SKM-1 (cell line): ENCODE data around the gene HELT.
"Not testable (repeated sequence)": the region's sequence is repeated elsewhere in the genome, so short reads cannot be mapped to it uniquely, and the experiment has no call there.

Experiments used
- DNase-seq: peaks from one replicate; lab custom pipeline; 2025; ENCODE audit not compliant: unreplicated experiment; lab: John Stamatoyannopoulos, UW

The HELT gene

GRCh38 chr4:185017964-185018772 lies at the start of gene HELT:
Gene HELT, plus strand, starts transcription at chr4:185018490. Its CDS starts 439 bp downstream, at chr4:185018929.
- DNase-seq, result no peak

- DNase-seq, result no peak
Observed at GRCh38 chr4:184968784-184969201, 49.5 kb upstream of the HELT start.

GRCh38 chr4:184969610-184970009 lies 48.7 kb upstream of the HELT start:
- no peak for DNase-seq

GRCh38 chr4:184972991-184973390 lies 45.3 kb upstream of the HELT start:
- DNase-seq, result no peak

- DNase-seq, result not testable (repeated sequence)
Observed at GRCh38 chr4:184976348-184976747, 41.9 kb upstream of the HELT start.

- DNase-seq, result no peak
Observed at GRCh38 chr4:184977747-184978146, 40.5 kb upstream of the HELT start.

GRCh38 chr4:184978211-184978610 lies 40.1 kb upstream of the HELT start:
- DNase-seq, result no peak

- no peak for DNase-seq
Observed at GRCh38 chr4:184979461-184980124, 38.7 kb upstream of the HELT start.

GRCh38 chr4:184980261-184980660 lies 38.0 kb upstream of the HELT start:
- no peak for DNase-seq

GRCh38 chr4:184983672-184984356 lies 34.5 kb upstream of the HELT start:
- DNase-seq, result no peak

GRCh38 chr4:184987493-184988031 lies 30.7 kb upstream of the HELT start:
- no peak for DNase-seq

GRCh38 chr4:184988611-184989010 lies 29.7 kb upstream of the HELT start:
- no peak for DNase-seq

GRCh38 chr4:184989283-184989682 lies 29.0 kb upstream of the HELT start:
- not testable (repeated sequence) for DNase-seq

GRCh38 chr4:184990131-184990530 lies 28.2 kb upstream of the HELT start:
- not testable (repeated sequence) for DNase-seq

GRCh38 chr4:184991860-184992259 lies 26.4 kb upstream of the HELT start:
- no peak for DNase-seq

- DNase-seq, result no peak
Observed at GRCh38 chr4:184992422-184992821, 25.9 kb upstream of the HELT start.

- DNase-seq, result no peak
Observed at GRCh38 chr4:184993247-184993646, 25.0 kb upstream of the HELT start.

GRCh38 chr4:184994010-184994622 lies 24.2 kb upstream of the HELT start:
- DNase-seq, result peak; percentile 67

- DNase-seq, result no peak
Observed at GRCh38 chr4:184994623-184995010, 23.7 kb upstream of the HELT start.

GRCh38 chr4:184997656-184998055 lies 20.6 kb upstream of the HELT start:
- not testable (repeated sequence) for DNase-seq

- no peak for DNase-seq
Observed at GRCh38 chr4:185002784-185003183, 15.5 kb upstream of the HELT start.
